Stimulated activated CD8-positive, alpha-beta memory T cell treated with anti-CD3 and anti-CD28 coated beads, Interleukin-12 subunit alpha, Interleukin-12 subunit beta, amount 100 ng/mL, for 24 hours (primary cell): ENCODE data around the gene ARHGEF40.
A peak's percentile ranks its signal among the peaks of the same experiment; 100 is the strongest.

Experiments used
- DNase-seq: peaks from one replicate; pipeline ENCODE4 v3.0.0-alpha.2; 2020; ENCODE audit errors: extremely low read depth

ARHGEF40 gene

GRCh38 chr14:21070083-21070609 lies at the start of gene ARHGEF40:
Gene ARHGEF40 (plus strand): TSS chr14:21070304. CDS start chr14:21070397, 93 bp downstream.
- DNase-seq: no peak

DNA sequence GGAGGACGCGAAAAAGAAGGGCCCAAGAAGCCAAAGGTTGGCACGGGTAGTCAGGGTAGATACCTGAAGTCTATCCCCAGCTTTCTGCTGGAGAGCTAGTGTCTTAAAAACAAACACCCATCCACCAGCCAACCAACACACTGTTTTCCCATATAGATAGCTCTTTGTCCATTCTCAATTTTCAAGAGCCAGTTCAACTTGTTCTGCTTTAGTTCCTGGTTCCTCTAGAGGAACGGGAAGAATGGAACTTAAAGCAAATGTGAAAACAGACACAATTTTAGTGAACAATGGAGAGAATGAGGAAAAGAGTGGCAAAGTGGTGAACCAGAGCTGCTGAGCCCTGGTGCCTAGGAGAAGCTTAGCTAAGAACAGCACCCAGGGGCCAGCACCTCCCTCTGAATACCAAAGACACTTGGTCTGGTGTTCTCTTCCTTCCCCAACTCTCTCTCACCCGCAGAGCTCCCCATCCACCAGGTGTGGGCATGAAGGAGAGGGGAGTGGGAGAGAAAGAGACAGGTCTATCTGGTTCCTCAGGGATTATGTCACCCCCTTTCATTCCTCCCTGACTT lies 49.0 kb upstream of the ARHGEF40 start:
- DNase-seq: no peak

- DNase-seq: no peak
Measured at GRCh38 chr14:21022686-21023085, 47.4 kb upstream of the ARHGEF40 start.

- DNase-seq: no peak
Measured at GRCh38 chr14:21023174-21023573, 46.9 kb upstream of the ARHGEF40 start.

- no peak for DNase-seq
Measured at GRCh38 chr14:21023817-21024584, 46.1 kb upstream of the ARHGEF40 start.

GRCh38 chr14:21024585-21025370 lies 45.3 kb upstream of the ARHGEF40 start, which contains the start of gene NDRG2:
Gene NDRG2 (minus strand): TSS chr14:21025061. CDS start chr14:21023315, 1,746 bp downstream.
- DNase-seq: peak; percentile 23

DNA sequence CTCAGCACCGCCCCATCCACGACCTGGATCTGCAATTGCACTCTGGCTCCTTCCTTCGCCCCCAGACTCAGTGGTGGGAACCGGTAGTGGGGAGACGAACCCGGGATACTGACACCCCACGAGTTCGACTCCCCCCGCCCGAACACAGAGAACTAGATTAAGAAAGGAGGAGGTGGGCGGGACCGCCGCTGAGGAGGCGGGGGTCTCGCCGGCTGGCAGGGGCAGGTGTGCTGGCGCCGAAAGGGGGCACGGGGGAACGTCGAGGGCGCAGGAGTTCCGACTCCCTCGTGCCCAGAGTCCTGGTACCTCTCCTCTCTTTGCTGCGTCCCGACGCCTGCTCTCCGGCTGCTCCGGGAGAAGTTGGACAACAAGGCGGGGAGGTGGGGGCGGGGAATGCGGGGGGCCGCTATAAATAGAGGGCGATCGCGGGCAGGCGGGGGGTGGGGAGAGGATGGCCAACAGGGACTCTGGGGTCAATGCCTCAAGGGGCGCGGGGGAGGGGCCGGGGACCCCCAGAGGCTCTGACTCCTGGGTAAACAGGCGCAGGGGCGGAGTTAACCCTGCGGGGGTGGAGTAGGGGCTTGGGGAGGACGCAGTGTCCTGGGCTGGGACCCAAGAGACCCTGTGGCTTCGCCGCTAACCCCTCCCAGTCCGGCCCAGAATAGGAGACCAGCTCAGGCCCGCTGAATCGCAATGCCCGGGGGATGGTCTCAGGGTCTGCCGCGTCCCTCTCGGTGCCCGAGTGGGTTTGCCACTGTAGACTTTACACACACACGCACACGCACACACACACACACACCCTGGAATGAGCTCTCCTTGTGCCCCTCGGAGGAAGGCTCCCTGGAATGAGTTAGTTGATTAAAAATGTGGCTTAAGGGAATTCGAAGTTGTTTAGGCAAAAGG lies 44.5 kb upstream of the ARHGEF40 start:
- no peak for DNase-seq

DNA sequence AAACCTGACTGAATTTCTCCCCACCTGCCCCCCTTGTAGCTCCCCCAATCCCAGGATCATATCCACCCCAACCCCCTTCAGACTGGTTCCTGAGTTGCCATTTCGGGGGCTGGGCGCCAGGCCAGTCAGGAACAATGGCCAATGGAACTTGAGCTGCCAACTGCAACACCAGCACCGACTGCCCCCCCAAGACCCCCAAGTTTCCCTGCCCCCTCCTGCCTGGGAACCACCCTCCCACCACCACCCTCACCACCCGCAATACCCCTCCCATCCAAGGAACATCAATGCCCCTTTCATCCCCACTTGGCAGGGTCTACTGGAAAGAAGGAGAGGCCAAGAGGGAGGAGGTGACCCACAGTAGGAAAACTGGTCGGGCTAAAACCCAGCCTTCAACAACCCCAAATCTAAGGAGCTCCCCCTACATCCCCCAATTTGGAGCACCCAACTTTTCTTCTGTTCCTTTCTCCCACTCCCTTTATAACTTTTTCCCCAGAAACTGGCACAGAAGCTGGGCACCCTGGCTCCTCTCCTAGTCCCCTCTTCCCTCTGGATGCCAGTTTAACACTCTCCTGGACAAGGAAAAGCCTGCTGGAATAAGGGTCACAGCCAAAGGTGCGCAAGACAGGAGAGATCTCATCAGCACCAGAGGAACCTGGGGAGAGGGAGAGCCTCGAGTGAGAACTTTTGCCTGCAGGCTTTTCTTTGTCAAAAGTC lies 43.7 kb upstream of the ARHGEF40 start:
- DNase-seq: no peak

GRCh38 chr14:21026988-21027315 lies 43.2 kb upstream of the ARHGEF40 start:
- no peak for DNase-seq

- no peak for DNase-seq
Measured at GRCh38 chr14:21029917-21030316, 40.2 kb upstream of the ARHGEF40 start, which contains the start of gene TPPP2. Gene TPPP2 (plus strand): TSS chr14:21030217. CDS start chr14:21030582, 365 bp downstream.

DNA sequence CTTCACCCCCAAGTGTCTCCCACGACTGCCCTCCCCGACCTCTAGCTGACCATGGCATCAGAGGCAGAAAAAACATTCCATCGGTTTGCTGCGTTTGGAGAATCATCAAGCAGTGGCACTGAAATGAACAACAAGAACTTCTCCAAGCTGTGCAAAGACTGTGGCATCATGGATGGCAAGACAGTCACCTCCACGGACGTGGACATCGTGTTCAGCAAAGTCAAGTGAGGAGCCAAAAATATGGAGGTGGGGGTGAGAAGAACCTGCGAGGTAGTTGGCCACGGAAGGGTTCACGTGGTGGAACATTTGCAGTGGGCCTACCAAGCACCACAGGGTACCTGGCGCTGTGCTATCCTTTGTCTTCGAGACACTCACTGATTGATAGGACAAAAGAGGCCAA lies 39.6 kb upstream of the ARHGEF40 start:
- no peak for DNase-seq

DNA sequence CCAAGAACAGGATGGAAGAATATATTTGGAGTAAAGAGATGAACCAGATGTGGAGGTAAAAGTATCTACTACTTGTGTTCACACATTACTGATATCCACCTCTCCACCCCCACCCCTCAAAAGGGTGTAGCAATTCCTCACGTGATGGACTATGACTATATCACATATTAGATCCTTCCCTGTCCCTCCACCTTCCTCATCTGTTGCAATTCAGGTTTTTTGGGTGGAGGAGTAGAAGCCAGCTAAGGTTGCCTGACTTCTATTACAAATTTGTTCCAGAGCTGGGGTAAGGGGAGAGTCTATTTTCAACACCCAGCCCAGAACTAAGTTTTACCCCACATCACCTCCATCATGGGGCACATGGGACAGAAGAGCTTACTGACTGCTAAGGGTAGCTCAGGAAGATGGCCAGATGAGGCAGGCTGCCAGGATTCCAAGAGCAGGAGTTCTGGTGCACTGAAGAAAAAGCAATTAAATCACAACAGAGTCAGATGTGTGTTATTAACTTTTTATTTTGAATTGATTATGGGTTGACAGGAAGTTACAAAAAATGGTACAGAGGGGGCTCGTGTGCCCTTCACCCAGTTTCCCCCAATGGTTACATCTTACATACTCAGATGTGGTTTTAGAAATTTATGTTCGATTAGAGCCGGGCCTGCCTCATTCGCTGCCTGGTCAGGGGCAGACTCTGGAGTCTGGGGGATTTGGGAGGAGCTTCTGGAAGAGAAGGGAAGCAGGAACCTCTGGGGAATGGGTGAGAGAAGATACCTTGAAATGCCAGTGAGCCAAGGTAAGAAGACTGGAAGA lies 37.6 kb upstream of the ARHGEF40 start:
- no peak for DNase-seq

GRCh38 chr14:21033133-21033698 lies 36.9 kb upstream of the ARHGEF40 start:
- no peak for DNase-seq

DNA sequence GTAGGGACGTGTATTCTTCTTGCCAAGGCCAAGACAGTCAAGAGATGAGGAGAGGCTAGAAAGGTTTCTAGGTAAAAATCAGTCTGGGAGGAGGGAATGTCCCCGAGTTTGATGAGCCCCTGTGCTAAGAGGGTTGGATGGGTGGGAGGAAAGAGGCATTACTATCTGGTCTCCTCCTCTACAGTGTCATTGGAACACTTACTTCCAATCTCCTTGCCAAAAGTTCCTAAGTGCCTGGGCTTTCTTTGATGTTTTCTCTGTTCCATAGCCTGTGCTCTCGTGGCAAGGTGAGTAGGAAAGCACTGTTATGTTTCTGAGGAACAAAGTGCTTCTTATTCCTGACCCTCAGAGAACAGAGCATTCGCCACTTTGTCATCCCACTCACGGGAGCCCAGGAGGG lies 35.4 kb upstream of the ARHGEF40 start, which contains the start of gene RNASE13:
Gene RNASE13 (minus strand): TSS at position 101 of the 400 bp plus-strand sequence. CDS start 519 bp downstream, outside the sequence.
- no peak for DNase-seq

DNA sequence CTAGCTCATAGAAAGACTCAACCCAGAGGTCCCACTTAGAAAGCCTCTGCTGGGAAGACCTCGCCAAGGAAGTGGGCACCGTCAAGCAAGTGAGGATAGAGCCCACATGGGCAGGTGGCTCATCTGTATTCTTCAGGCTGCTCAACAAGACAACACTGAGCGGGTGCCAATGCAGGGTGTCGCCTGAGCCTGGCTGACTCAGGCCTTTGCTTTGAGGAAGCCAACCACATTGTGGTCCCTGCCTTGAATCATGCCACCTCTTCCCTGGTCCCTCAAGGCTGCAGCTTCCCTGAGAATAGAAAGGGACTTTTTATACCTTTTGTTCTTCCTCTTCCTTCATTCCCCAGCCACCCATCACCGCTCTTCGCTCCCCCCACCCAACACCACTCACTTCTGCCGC lies 33.4 kb upstream of the ARHGEF40 start:
- DNase-seq: no peak

DNA sequence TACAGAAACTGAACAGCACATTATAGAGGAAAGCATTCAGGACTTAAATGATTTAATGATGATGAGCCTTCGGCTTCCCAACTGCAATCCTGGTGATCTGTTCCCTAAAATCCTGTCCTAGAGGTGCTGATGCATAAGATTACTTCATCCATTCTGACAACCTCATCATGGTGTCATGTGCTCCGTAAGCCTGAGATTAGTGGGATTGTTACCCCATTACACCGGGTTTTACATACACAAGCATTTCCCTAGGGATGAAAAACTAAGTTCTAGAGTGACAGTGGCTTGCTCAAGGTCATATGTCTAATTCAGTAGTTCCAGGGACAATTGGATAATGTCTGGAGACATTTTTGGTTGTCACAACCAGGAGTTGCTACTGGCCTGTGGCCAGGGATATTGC lies 32.9 kb upstream of the ARHGEF40 start:
- no peak for DNase-seq

DNA sequence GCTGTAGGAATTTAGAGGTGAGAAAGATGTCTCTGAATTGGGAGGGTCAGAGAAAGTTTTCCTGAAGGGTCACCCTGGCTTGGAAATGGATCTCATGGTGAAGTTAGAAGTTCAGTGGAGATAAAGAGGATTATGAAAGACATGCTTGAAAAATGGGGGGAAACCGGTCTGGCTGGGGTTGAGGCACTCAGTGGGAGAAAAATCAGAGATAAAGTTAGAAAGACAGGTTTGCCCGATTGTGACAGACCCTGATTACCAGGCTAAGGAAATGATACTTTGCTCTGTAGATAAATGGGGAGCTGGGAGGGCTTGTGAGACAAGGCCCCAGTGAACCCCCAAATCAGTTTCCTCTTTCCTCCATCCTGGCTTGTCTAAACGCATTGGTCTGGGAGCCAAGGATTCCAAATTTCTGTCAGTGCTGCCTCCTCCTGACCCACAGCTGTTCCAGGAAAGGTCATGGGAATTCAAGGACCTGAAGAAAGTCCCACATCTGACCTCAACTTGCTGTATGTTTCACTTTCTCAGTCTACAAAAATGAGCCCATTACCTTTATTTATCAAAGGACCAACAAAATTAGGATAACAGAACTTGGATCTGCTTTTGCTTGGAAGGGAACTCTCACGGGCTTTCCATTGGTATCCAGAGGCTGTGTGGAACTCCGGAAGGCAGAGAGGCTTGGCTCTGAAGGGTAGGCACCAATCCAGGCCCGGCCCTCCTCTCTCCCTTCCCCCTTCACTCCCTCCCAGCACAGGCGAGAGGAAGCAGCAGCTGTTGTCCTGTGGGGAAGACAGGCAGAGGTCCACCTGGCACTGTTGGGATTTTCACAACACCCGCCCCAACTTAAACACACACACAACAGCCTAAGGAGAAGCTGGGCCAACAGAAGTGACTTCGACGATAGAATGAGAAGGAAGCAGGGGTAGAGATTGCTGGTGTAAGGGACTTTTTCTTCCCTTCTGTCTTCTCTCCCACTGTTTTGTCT lies 31.4 kb upstream of the ARHGEF40 start:
- DNase-seq: no peak
